SHP77 treated with DMSO at 0.1 percent for 48 hours (cell line): ENCODE results near the gene RCAN2.

Experiments used
- DNase-seq: peaks from one replicate; lab custom pipeline; 2025; lab: John Stamatoyannopoulos, UW

The RCAN2 gene

DNA sequence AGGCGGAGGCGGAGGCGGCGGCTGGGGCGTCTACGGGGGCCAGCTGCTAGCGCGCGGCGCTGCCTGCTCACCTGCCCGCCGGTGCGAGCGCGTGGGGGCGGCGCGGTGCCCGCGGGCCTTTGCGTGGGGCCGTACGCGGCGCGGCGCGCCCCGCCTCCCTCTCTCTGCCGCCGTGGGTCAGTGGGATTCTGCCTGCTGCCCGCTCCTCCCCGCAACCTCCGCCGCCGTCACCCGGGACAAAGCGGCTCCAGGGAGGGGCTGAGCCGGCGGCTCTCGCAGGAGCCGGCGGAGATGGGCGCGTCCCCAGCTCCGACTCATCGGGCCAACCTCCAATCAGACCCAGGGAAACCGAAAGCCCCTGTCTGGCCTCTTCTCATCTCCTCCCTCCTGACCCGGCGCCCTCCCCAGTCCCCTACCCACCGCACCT, at the start of gene RCAN2:
Gene RCAN2 (minus strand): TSS at position 249 of the 427 bp plus-strand sequence.
- DNase-seq: no peak

DNA sequence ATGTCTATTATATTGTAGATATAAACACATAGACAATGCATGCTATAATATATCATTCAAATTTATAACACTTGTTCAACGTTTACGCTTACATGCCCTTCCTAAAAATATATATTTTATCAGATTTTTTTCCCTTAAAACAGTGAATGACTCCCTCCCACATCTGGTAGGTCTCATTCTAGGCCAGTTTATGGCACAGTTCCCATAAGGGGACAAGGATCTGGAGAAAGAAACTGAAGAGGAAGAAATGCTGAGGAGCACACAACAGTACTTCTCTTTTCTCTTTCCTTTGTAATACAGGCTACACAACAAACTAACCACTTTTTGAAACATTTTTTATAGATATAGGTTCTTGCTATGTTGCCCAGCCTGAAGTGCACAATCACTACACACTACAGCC, 48.6 kb upstream of the RCAN2 start:
- no peak for DNase-seq

DNA sequence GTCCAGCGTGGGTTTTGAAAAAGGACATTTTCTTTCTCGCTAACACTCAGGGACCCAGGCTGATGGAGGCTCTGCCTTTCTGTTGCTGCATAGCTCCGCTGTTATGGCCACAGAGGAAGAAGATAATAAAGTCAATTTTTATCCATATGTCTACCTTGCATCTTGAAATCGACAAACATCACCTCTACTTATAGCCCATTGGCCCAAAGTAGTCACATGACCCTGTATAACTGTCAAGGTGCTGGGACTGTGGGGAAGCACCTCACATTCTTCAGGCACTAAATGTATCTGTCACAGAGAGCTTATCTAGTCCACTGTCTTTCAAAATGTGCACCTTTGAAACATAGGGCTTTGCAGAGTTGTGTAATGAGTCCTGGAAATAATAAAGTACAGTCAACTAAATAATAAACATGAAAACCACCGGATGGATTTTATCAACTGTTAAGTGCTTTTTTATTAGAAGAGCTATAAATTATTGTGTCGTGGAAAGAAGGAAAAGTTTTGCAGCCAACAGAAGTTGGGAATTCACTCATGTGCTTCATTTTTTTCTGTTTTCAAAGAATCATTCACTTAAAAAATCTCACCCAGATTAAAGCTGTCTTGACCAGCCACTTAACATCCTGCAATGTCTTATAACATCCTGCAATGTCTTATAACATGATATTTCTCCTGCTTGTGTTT, 47.7 kb upstream of the RCAN2 start:
- no peak for DNase-seq

DNA sequence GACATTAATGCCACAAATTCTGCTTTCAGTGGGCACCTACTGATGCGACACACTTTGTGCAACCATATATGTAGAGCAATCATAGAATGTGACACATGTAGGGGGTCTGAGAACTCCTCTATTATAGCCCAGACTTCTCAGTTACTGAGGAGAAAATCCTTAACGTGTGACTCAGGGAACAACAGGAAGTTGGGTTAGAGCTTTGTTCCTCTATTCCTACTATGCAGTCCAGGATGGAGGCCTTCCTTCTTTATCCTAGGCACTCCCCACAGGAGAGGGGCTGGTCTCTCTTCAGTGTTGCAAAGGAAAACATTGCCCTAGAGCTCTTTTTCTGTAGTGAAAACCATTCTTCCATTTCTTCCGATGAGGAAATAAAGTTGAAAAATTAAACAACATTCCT, 39.6 kb upstream of the RCAN2 start:
- DNase-seq: no peak

DNA sequence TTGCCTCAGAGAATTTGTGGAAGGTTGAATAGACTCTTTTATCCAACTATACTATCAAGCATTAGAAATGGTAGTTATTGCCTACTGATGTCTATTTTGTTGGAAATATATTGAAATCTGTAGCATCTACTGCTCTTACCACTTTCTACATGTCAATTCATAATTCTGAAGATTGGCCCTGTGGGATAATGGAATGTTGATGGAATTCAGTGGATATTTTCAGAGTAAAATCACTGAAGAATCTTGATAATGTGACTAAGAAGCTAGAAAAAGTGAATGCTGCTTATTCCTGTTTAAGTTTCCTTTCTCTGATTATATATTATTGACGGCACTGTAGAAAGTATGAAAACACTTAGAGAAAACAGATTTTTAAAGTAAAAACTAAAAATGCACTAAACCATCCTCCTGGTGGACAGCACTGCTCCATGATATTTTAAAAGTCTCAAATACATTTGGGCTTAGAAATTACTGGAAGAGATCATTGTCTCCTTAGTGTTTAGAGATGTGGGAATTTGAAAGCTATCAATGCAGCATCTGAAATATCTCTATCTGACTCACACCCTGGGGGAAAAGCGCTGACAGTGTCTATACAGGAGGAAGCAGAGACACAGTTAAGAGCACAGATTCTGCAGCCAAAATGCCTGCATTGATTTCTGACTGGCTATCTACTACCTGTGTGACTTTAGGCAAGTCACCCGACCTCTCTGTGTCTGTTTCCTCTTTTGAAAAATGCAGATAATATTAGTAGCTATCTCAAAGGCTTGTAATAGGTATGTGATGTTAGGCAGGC, 37.9 kb upstream of the RCAN2 start:
- no peak for DNase-seq

DNA sequence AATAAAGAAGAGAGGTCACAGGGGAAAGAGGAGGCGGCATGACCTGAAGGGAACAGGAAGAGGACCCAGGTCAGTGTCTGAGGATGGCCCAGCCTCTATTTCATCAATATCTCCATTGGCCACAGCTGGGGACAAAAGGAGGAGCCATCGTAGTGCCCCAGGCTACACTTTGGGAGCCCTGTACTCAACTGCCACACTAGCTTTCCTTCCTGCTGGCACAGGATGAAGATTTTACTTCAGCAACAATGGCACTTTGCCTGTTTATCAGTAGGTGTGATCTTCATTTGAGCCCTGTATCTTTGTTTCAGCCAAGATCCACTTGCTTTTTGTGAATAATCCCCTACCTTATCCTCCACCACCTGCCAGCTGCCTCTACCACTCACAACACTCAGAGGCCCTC, 35.4 kb upstream of the RCAN2 start:
- no peak for DNase-seq

DNA sequence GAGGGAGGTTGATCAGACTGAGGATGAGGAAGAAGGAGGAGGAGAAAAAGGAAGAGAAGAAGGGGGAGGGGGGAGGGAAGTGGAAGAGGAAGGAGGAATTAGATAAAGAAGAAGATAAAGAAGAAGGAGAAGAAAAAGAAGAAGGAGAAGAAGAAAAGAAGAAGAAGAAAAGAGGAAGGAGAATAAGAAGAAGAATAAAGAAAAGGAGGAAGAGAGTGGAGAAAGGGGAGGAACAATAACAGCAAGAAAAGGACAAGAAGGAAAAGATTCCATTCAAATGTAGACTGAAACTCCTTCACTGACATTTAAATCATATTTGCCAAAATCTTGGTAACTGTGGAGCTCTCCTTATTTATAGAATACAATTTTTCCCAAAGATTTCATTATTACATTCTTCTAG, 34.3 kb upstream of the RCAN2 start:
- no peak for DNase-seq

DNA sequence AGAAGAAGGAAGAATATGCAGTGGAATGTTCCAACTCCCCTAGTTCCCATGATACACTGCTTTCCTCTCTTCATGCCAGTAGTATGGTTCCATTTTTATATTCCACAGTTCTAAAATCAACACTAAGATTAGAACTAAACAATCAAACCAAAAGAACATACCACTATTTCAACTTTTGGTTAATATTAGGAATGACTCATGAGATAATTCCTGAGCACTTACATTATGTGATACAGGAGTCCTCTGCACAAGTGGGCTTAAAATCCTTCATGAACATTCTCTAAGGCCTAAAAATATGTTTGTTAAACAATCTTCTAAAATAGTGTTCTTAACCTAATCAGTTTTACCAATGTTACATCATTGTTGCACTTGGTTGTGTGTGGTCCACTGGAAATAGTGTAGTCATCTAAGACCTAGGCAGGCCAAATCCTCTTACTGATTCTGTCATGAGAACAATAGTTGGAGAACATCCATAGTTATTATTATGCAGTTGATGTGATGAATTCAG, 30.3 kb upstream of the RCAN2 start:
- no peak for DNase-seq

DNA sequence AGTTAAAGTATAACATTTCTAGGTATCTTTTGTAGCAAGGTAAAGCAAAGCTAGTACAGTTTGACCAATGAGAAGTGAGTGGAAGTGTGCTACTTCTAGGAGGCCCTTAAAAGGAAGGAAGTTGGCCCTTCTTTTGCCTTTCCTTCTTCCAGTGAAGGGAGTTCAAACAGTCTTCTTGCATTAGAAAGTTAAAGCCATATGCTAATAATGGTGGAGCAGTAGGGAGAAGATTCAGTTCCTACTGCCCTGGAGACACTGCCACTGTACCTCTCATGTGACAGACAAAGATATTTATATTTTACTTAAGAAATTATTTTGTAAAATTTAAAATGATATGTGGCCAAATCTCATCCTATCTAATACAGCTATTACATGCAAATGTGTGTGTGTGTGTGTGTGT, 26.0 kb upstream of the RCAN2 start:
- DNase-seq: no peak

DNA sequence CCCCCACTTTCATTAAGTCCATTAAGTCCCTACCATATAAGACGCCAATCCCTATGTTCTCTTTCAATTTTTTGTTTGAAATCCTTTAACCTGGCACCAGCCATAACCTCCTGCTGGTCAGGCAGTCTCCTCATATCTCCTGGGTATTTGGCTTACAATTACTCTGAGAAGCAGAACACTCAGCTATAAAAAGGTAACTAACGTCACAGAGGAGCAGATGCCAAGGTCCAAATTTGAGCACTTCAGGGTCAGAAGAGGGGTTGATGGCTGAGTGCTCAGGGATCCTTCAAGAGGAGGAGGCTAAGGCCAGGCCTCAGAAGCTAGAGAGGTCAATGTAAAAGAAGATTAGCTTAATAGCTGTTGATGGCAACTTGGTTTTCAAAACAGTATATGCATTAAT, 22.3 kb upstream of the RCAN2 start:
- no peak for DNase-seq

DNA sequence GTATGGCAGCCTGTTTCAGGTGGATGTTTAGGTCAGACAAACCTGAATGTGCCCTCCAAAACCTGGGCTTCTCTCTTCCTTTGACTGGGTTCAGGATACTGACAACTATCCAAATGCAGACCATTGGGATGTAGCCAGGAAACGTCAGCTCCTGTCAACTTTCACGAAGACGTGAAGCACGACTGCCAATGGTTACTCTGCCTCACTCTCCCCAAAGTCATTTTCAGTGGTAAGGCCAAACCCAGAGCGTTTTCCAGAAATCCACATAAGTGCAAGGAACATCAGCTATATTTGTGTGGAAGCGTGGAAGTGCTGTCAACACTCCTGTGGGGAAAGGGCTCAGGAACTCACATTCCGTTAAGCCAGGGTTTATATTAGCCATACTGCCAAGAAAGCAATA, 20.1 kb upstream of the RCAN2 start:
- no peak for DNase-seq

DNA sequence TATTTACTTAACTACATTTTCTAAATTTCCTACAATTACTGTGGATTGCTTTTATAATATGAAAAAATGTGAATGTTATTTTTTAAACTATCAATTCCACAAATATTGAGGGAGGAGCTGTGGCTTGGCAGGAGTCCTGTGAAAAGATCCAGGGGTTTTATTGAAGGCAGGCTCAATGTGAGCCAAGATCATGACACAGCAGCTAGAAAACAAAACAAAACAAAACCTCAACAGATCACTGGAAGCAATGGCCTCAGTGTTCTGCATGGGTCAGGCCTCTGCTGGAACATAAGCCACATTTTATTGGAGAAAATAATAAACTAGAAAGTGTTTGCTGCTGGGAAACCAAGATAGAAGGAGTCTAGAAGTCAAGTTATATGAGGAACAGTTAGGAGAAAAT, 19.4 kb upstream of the RCAN2 start:
- DNase-seq: no peak

DNA sequence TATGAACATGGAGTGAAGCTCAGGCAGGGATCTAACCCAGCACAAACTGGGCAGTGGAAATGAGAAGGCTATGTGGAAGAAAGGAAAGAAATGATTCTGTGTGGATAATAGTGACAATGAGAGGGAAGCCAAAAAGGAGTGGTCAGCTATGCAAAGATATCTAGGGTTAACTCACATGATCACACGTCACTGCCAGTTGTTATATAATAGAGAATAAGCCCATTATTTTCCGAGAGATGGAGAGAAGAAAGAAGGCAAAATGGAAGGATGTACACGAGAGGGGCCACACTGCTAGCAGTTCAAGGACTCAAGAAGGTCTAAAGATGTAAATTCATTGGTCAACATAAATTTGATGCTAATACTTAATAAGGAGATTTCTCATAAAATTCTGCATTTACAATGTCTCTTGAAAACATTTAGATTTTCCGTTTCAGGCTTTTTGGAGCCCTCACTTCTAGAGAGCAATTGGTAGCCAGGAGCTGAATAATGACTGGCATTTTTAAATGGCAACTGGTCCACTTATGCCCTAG, 18.8 kb upstream of the RCAN2 start:
- no peak for DNase-seq

DNA sequence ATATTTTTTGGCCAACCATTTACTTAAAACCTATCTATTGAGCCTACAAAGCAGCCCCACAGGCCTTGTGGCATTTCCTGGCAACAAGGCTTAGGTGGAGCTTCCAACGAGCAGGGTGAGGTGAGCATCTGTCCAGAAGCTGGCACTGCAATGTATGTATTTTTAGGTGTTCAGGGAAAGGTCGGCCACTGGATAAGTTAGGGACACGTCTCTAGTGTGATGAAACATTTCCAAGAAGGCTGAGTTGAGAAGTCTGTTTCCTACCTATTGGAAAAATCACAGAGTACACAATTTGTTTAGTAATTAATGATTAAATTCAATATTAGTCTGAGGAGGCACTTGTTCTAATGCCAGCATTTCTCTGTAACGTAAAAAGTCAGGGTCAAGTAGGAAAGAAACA, 17.8 kb upstream of the RCAN2 start:
- DNase-seq: no peak

DNA sequence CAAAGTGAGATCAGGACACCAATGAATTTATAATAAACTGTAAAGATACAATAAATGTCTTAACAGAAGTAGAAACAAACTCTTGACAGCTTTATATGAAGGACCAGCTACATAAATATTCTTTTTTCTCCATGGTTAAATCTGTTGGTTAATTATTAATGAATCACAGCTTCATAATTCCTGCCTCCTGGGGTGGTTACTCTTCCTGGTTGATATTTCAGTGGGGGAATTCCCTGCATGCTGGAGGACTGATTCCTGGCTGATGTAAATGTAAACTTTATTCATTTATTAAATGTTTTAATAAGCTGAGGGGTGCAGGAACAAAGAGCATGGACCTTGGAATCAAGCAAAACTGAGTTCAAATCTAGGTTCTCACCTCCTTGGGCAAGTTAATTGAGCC, 16.2 kb upstream of the RCAN2 start:
- DNase-seq: no peak

DNA sequence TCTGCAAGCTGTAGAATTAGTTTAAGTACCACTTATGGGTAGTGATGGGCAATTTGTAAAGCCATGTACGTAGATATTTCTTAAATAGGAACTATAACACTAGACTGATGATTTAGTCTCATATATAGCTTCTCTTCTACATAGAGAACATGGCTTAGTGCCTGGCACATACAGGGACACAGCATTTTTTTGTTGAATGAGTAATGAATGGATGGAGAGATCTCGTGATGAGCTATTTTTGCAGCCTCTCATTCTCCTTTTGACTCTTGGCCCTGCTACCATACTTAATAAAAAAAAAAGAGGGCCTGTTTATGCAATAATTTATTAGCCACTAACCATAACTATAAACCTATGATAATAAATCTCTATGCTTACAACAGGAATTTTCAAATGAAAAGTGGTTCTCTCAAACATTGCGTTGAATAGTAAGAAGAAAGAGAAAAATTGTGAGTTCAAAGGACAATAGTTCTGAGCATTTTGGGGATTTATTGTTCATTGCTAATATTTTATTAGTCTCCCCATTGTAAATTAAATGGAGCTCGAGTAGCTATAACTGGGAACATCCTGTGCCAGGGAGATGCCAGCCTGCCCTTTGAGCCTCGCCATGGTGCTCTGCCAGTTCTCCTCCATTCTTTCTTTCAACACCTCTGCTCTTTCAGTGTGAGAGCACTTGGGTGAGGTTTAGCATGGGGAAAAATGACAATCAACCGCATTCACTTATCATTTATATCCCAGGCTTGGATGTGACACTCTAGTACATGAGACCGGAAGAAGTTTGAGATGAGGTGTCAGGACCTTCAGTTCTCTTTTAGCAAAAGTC, 14.7 kb upstream of the RCAN2 start:
- no peak for DNase-seq

DNA sequence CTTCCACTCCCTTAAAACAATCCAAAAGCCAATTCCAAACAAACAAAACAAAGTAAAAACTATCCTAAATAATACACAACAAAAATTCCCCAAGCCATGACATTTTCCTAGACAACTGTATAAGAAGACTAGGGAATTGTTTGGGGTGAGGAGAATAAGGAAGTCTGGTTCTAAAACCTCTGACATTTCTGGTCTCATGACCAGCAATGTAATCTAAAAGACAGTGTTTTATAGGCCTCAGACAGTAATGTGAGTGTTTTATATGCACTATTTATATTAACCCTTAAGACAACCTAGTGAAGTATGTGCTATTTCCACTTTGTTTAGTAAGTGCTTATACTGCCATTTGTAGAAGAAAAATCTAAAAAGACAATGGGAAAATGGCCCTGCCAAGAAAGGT, 13.0 kb upstream of the RCAN2 start:
- no peak for DNase-seq

DNA sequence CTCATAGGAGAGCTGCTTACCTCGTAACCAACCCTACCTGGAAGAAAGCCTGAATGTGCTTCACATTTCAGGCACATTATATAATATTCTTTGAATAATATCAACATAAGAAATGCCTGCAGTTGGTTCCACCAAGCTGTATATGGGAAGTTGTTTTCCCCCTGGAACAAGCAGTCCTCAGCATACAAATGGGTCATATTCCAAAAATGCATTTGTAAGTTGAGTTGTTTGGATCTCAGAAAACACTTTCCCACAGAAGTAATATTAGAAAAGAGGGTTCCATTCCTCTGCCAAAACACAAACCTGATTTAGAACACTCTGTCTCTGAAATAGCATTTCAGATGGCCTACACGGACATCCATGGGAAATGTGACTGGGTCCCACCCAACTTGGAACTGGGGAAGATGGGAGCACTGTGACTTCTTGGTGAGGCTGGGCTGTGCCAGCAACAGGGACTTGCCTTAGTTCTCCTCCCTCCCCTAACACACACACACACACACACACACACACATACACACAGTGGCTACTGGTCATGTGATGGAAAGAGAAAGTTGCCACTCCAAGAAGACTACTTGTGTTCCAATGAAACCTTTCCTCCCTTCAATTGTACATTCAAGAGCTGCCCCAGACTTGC, 11.4 kb upstream of the RCAN2 start:
- no peak for DNase-seq

DNA sequence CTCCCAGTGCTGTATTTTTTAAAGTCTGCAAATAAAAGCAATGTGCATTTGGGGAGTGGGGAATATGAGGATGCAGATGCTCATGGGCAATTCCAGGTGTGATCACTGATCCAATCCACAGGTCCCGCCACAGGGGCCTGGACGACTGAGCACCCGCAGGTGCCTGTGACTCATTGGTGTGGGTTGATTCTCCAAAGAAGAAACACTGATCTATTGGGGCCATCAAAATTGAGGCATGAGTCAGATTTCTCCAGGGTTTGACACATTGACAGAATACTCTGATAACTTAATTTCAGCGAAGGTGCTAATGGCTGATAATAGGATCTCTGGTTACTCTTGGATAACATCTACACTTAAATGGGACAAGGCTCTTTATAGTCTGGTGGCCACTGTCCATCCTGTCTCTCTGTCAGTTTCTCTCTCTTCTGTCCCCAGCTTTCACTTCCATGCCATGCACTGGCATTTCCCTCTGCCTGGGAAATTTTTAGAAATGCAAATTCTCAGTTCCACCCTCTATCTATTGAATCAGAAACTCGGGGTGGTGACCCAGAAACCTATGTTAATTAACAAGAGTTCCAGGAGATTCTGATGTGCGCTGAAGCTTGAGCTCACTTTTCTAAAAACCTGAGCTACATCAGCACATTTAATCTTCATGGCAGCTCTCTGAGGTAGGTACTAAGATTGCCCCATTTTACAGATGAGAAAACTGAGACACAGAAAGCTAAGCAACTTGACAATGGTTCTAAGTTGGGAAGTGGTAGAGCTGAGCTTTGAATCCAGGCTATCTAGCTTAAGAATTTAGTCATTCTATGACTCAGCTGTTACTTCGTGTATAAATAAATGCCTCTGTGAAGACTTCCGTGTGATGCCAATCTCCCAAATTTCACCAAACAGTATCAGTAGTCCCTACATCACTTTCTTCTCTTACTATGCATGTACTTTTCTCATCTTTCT, 10.2 kb upstream of the RCAN2 start:
- no peak for DNase-seq

DNA sequence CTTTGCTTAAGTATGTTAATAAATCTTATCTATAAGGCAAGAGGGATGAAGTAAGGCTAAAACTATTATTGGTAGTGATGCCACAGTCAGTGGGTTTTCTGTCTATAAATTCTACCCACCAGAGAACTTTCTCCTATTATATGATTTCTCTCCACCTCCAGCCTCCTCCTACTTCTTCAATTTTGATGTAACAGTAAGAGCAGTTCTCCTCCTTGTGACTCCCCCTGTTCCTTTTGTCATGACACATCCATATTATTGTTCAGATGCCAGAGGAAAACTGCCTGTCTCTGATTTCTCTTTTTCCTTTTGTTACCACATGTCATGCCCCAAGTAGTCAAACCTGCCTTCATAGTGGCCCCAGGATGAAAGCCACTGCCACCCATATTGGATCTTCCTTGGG, 9.1 kb upstream of the RCAN2 start:
- DNase-seq: no peak
